GM12873 (cell line): ENCODE data around the gene RAB6D.

Experiments
- TF ChIP-seq, protein P1 (sequence below): IDR thresholded peaks from 2 replicates; pipeline ENCODE4 v1.5.1; 2012; ENCODE audit warnings: low read depth, mild to moderate bottlenecking, moderate library complexity, low read length, control low read depth; ENCODE audit not compliant: insufficient read depth; ENCODE audit errors: missing control alignments

The RAB6D gene

DNA sequence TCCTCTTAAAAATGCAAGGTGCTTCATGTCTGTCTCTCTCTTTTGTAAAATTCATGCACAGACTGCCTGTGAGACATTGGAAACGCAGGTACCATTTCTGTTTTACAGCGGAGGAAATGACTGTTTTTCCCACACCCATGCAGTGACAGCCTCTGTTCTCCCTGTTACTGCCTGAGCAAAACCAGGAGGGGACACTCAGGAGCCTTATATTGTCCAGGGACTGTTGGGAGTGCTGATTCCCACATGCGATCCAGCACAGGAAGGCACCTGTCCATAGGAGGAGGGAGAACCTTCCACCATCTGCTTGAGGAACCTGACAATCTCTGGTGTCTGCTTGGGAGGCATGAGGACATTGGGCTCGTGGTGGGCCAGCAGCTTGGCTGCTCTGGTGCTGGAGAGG, 36.9 kb upstream of the RAB6D start:
- TF ChIP-seq, protein P1, sequence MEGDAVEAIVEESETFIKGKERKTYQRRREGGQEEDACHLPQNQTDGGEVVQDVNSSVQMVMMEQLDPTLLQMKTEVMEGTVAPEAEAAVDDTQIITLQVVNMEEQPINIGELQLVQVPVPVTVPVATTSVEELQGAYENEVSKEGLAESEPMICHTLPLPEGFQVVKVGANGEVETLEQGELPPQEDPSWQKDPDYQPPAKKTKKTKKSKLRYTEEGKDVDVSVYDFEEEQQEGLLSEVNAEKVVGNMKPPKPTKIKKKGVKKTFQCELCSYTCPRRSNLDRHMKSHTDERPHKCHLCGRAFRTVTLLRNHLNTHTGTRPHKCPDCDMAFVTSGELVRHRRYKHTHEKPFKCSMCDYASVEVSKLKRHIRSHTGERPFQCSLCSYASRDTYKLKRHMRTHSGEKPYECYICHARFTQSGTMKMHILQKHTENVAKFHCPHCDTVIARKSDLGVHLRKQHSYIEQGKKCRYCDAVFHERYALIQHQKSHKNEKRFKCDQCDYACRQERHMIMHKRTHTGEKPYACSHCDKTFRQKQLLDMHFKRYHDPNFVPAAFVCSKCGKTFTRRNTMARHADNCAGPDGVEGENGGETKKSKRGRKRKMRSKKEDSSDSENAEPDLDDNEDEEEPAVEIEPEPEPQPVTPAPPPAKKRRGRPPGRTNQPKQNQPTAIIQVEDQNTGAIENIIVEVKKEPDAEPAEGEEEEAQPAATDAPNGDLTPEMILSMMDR, result no peak

- TF ChIP-seq, protein P1, result no peak
These were observed 30.4 kb upstream of the RAB6D start for GRCh38 chr2:131394147-131394931.

GRCh38 chr2:131389657-131390056, 25.7 kb upstream of the RAB6D start:
- TF ChIP-seq, protein P1, result no peak

DNA sequence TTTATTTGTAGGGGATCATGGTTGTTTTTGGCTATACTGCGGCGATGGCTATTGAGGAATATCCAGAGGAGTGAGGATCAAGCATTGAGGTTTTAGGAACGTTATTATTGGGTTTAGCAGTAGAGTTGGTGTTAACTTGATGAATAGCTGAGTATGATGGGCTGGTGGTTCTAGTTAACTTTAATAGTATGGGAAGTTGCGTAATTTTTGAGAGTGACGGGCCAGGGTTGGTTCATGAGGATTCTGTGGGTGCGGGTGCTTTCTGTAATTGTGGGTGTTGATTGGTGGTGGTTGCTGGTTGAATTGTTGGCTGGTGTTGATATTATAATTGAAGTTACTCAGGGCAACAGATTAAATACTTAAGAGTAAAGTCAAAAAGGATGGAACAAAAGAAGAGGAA, 6.0 kb upstream of the RAB6D start:
- TF ChIP-seq, protein P1, result no peak

- TF ChIP-seq, protein P1, result no peak
These were observed 3.4 kb upstream of the RAB6D start for GRCh38 chr2:131367352-131367751.

- TF ChIP-seq, protein P1, result no peak
These were observed 2.7 kb upstream of the RAB6D start for GRCh38 chr2:131366643-131367042.

- TF ChIP-seq, protein P1, result no peak
These were observed 1.5 kb upstream of the RAB6D start for GRCh38 chr2:131365452-131365851.
